ENCODE measurements around the gene N4BP2. TPM values are rescaled to one million over a fixed set of nuclear protein-coding genes. Genes with fewer than 3 reads are reported as not detected.

N4BP2 gene
- total and polyA plus RNA-seq, 2 of the 8 experiments (the other 6 are each of a cell fraction or from before 2014, with no cell fraction given), result 4.4 to 44.7 TPM

DNA sequence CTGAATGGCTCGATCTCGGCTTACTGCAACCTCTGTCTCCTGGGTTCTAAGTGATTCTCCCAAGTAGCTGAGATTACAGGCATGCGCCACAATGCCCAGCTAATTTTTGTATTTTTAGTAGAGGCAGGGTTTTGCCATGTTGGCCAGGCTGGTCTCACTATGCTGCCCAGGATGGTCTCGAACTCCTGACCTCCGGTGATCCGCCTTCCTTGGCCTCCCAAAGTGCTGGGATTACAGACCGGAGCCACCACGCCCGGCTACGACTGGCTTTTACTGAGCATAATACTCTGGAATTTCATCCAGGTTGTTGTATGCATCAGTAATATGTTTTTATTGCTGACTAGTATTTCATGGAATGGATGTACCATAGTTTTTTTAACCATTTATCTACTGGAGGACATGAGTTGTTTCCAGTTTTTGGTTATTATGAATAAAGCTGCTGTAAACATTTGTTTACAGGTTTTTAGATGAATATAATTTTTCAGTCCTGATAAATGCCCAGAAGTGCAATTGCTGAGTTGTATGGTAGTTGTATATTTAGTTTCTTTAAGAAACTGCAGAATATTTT is 31.2 kb downstream of the N4BP2 start:
- Histone ChIP-seq H3K4me2 (ENCODE audit: insufficient read depth in 1 of 2, low read depth in 2 of 2, low read length in 2 of 2) (no peak overlapping the region), H4K91ac (replicated peaks; ENCODE audit: insufficient read length, low read length) (no peak overlapping the region), H3K36me3 (ENCODE audit: control insufficient read depth in 2 of 4, insufficient read depth in 4 of 4, low read length in 3 of 4) (no peaks in the 10 kb centered on the region), H2BK5ac (ENCODE audit: low read depth, low read length) (no peak overlapping the region), H3K9ac (replicated peaks in 1 of 4; ENCODE audit: extremely low read depth in 1 of 4, low read depth in 3 of 4, low read length in 3 of 4) (no peak overlapping the region), H3K27me3 (replicated peaks in 1 of 4; ENCODE audit: control insufficient read depth in 3 of 4, extremely low read depth in 1 of 4, insufficient read depth in 3 of 4, low read length in 3 of 4) (no peaks in the 10 kb centered on the region), H3K4me3 (ENCODE audit: extremely low read depth in 1 of 4, insufficient read depth in 2 of 4, low read depth in 3 of 4, low read length in 4 of 4) (no peak overlapping the region), H2BK20ac (ENCODE audit: low read length) (no peak overlapping the region), H2AK5ac (ENCODE audit: low read depth, low read length) (no peak overlapping the region), H3K27ac (ENCODE audit: low read depth, low read length) (no peak overlapping the region), H4K20me1 (replicated peaks in 1 of 2; ENCODE audit: control insufficient read depth in 1 of 2, insufficient read depth in 2 of 2, low read length in 2 of 2) (peaks cover 0 to 2% of the 10 kb centered on the region in 2 experiments), H3K14ac (ENCODE audit: insufficient read length) (no peak overlapping the region), H3K9me3 (ENCODE audit: insufficient read depth in 2 of 2, low read depth in 1 of 2, low read length in 1 of 2) (no peaks in the 10 kb centered on the region), H3K79me2 (ENCODE audit: control insufficient read depth in 1 of 2, insufficient read depth in 2 of 2, low read length in 2 of 2) (peaks cover 0 to 38% of the 10 kb centered on the region in 2 experiments; a peak in 2 of 4 replicates), H3K23me2 (ENCODE audit: low read depth, low read length) (peaks cover 2% of the 10 kb centered on the region; the same call in 1 of the 2 replicates), H3K23ac (ENCODE audit: insufficient read length) (no peak overlapping the region), H3K56ac (replicated peaks; ENCODE audit: insufficient read length, low read depth, low read length) (no peak overlapping the region), H3K4me1 (replicated peaks in 1 of 4; ENCODE audit: control insufficient read depth in 3 of 4, insufficient read depth in 4 of 4, low read length in 3 of 4) (no peaks in the 10 kb centered on the region), H4K5ac (ENCODE audit: insufficient read length, low read depth, low read length) (no peak overlapping the region), H4K8ac (ENCODE audit: extremely low read depth, insufficient read depth, low read length) (no peak overlapping the region), H3K18ac (ENCODE audit: extremely low read depth, low read length) (no peak overlapping the region), H2BK120ac (replicated peaks; ENCODE audit: low read depth, low read length) (no peak overlapping the region), H3K4ac (replicated peaks; ENCODE audit: insufficient read length, low read depth, low read length) (no peak overlapping the region), H2BK12ac (ENCODE audit: low read depth, low read length) (no peak overlapping the region), H2BK15ac (ENCODE audit: low read length) (no peak overlapping the region), H2AFZ (ENCODE audit: low read length) (no peak overlapping the region), H3K79me1 (ENCODE audit: low read depth, low read length) (no peaks in the 10 kb centered on the region)
- no peak for DNase-seq (ENCODE audit: low read depth in 1 of 2, low spot score in 2 of 2)
- WGBS, 2 experiments (ENCODE audit: extremely low coverage in 1 of 2, insufficient coverage in 1 of 2, insufficient read length in 1 of 2, insufficient replicate concordance in 2 of 2, low coverage in 1 of 2, low lambda C conversion rate in 2 of 2, missing lambda C conversion rate in 1 of 2), result 91% methylated on average over 10 of the region's 10 CpGs; no CpG with 5 or more reads in 1 of the 2 experiments
- CTCF ChIA-PET (ENCODE audit: partially characterized antibody), result interaction anchor here (1.2 kb wide), 1 partner anchor 9 kb away, joined by 3 read pairs; no protein-coding TSS in a partner anchor
- POLR2A ChIA-PET (ENCODE audit: partially characterized antibody), result no interaction called here
- FAIRE-seq, result no peak
- no peak for TF ChIP-seq HDAC6 (IDR thresholded peaks at IDR 0.05; ENCODE audit: low read depth, low read length)
- no peak for TF ChIP-seq CREB1 (IDR thresholded peaks at IDR 0.05)
- TF ChIP-seq USF2 (IDR thresholded peaks at IDR 0.05; ENCODE audit: low read length), result no peak
- TF ChIP-seq JUND (IDR thresholded peaks at IDR 0.05; ENCODE audit: low read length), result no peak
- no peak for TF ChIP-seq ATF3 (IDR thresholded peaks at IDR 0.05; ENCODE audit: insufficient read depth, low read depth, low read length)
- no peak for TF ChIP-seq TAF7 (optimal IDR thresholded peaks at IDR 0.05; ENCODE audit: borderline replicate concordance, low read depth, low read length)
- no peak for TF ChIP-seq TBP (IDR thresholded peaks at IDR 0.05; ENCODE audit: low read depth, low read length)
- TF ChIP-seq RNF2 (IDR thresholded peaks at IDR 0.05; ENCODE audit: borderline replicate concordance, low read depth, low read length, missing control alignments, poor library complexity, severe bottlenecking), result no peak
- TF ChIP-seq NRF1 (IDR thresholded peaks at IDR 0.05; ENCODE audit: low read depth, low read length), result no peak
- TF ChIP-seq YY1 (IDR thresholded peaks at IDR 0.05; ENCODE audit: low read depth, low read length), result no peak
- no peak for TF ChIP-seq RFX5 (IDR thresholded peaks at IDR 0.05; ENCODE audit: borderline replicate concordance, low read depth, low read length)
- TF ChIP-seq CTBP2 (IDR thresholded peaks at IDR 0.05; ENCODE audit: borderline replicate concordance, insufficient read depth, insufficient read length, low read length), result no peak
